CD14-positive monocyte (primary cell): ENCODE measurements around the gene GPC6. TPM values are rescaled to one million over a fixed set of nuclear protein-coding genes. Genes with fewer than 3 reads are reported as not detected.

Experiments
- DNase-seq, 3 donors: peaks; one replicate each; pipeline ENCODE4 v3.0.0-alpha.2; 2011 to 2022
- H2AFZ ChIP-seq: 2 replicates; pipeline ENCODE4 v1.6.0; 2012; ENCODE audit warnings: mild to moderate bottlenecking, low read depth, low read length, inconsistent platforms; ENCODE audit not compliant: insufficient read depth, poor library complexity, severe bottlenecking
- H3K27ac ChIP-seq, 2 donors: 1 replicate in 1 of 2; 2 replicates in 1 of 2; pipeline ENCODE4 v1.5.1; 2012 to 2013; ENCODE audit warnings: low read length in 2 of 2, control low read depth in 1 of 2, inconsistent platforms in 1 of 2, low read depth in 1 of 2, mild to moderate bottlenecking in 1 of 2
- H3K27me3 ChIP-seq, 2 donors: one replicate each; pipeline versions ENCODE4 v1.6.0 to v1.6.1; 2011 to 2013; ENCODE audit warnings: low read length in 2 of 2; ENCODE audit not compliant: control insufficient read depth in 2 of 2, insufficient read depth in 2 of 2
- H3K36me3 ChIP-seq, 2 donors: replicated peaks in 1 of 2; 1 replicate in 1 of 2; 2 replicates in 1 of 2; pipeline versions ENCODE4 v1.5.1 to v1.6.1; 2012 to 2013; ENCODE audit warnings: low read length in 2 of 2, control low read depth in 1 of 2, inconsistent platforms in 1 of 2, mild to moderate bottlenecking in 1 of 2; ENCODE audit not compliant: insufficient read depth in 2 of 2, control insufficient read depth in 1 of 2
- H3K4me1 ChIP-seq, 2 donors: 1 replicate in 1 of 2; 2 replicates in 1 of 2; pipeline versions ENCODE4 v1.5.1 to v1.6.1; 2012 to 2013; ENCODE audit warnings: low read length in 2 of 2, control low read depth in 1 of 2, inconsistent platforms in 1 of 2, mild to moderate bottlenecking in 1 of 2, moderate library complexity in 1 of 2; ENCODE audit not compliant: insufficient read depth in 2 of 2, control insufficient read depth in 1 of 2
- H3K4me2 ChIP-seq: replicated peaks from 2 replicates; pipeline ENCODE3; 2012; ENCODE audit warnings: low read length, moderate library complexity, mild to moderate bottlenecking; ENCODE audit not compliant: poor library complexity, severe bottlenecking; ENCODE audit errors: extremely low read depth
- H3K4me3 ChIP-seq, 3 experiments: fragments of 200-600 bp in 1 of 3; sonication (generic) in 1 of 3; replicated peaks in 1 of 3; 1 replicate in 2 of 3; 2 replicates in 1 of 3; pipeline ENCODE4 v1.5.1; 2011 to 2013; ENCODE audit warnings: low read length in 3 of 3, mild to moderate bottlenecking in 3 of 3, control low read depth in 2 of 3, low read depth in 2 of 3, inconsistent platforms in 1 of 3, moderate library complexity in 1 of 3
- H3K79me2 ChIP-seq: 2 replicates; pipeline ENCODE4 v1.6.0; 2012; ENCODE audit warnings: mild to moderate bottlenecking, control low read depth, inconsistent platforms, low read length, moderate library complexity; ENCODE audit not compliant: insufficient read depth
- H3K9ac ChIP-seq: 2 replicates; pipeline ENCODE4 v1.6.0; 2017; ENCODE audit warnings: low read length, mild to moderate bottlenecking; ENCODE audit not compliant: insufficient read depth, poor library complexity, severe bottlenecking
- H3K9me3 ChIP-seq, 2 donors: replicated peaks in 1 of 2; 1 replicate in 1 of 2; 2 replicates in 1 of 2; pipeline versions ENCODE4 v1.5.1 to v1.6.1; 2012 to 2013; ENCODE audit warnings: low read length in 2 of 2, control low read depth in 1 of 2; ENCODE audit not compliant: control insufficient read depth in 1 of 2, insufficient read depth in 1 of 2
- H4K20me1 ChIP-seq: 2 replicates; pipeline ENCODE4 v1.6.0; 2012; ENCODE audit warnings: mild to moderate bottlenecking, low read length, control low read depth, moderate library complexity; ENCODE audit not compliant: insufficient read depth
- H3K27ac Mint-ChIP-seq, 7 donors: one replicate each; pipeline ENCODE4 v1.8.0; 2020; ENCODE audit warnings: mild to moderate bottlenecking in 7 of 7, mixed read lengths in 7 of 7, moderate library complexity in 6 of 7, inconsistent platforms in 2 of 7
- H3K27me3 Mint-ChIP-seq, 3 donors: one replicate each; pipeline ENCODE4 v1.8.0; 2021 to 2022; ENCODE audit warnings: low read depth in 3 of 3, mild to moderate bottlenecking in 3 of 3, mixed read lengths in 3 of 3, moderate library complexity in 3 of 3, inconsistent platforms in 1 of 3
- H3K36me3 Mint-ChIP-seq, 2 donors: one replicate each; pipeline ENCODE4 v1.8.0; 2020; ENCODE audit warnings: mixed read lengths in 2 of 2, inconsistent platforms in 1 of 2, mild to moderate bottlenecking in 1 of 2
- H3K4me1 Mint-ChIP-seq: one replicate; pipeline ENCODE4 v1.8.0; 2020; ENCODE audit warnings: mild to moderate bottlenecking, mixed read lengths
- H3K4me3 Mint-ChIP-seq, 2 donors: one replicate each; pipeline ENCODE4 v1.8.0; 2020; ENCODE audit warnings: mild to moderate bottlenecking in 2 of 2, mixed read lengths in 2 of 2, moderate library complexity in 1 of 2
- H3K9me3 Mint-ChIP-seq, 7 donors: one replicate each; pipeline ENCODE4 v1.8.0; 2020 to 2022; ENCODE audit warnings: mixed read lengths in 7 of 7, mild to moderate bottlenecking in 6 of 7, moderate library complexity in 6 of 7, inconsistent platforms in 2 of 7
- WGBS: methylation state at CpG from one replicate; pipeline ENCODE4 v1.1.5; 2013; ENCODE audit warnings: missing lambda C conversion rate; ENCODE audit not compliant: insufficient coverage; 5-methylcytosine and 5-hydroxymethylcytosine counted together
- intact Hi-C, 2 donors: fragments of 100-400 bp; cut with micrococcal nuclease; formaldehyde crosslinking; loops; one replicate each; pipeline versions ENCODE4 v1.15.0 to v1.15.1; 2023
- polyA plus RNA-seq, 3 donors: library from polyadenylated mRNA; depleted of rRNA in 1 of 3; unstranded in 2 of 3; stranded (reverse) in 1 of 3; fragments of 300-500 nt in 2 of 3; fragments of >200 nt in 1 of 3; fragmentation: Illumina TruSeq in 2 of 3; gene quantifications; 1 replicate in 2 of 3; 2 replicates in 1 of 3; pipeline ENCODE4 v1.2.3, GENCODE V29; 2012 to 2021
- TF ChIP-seq, protein P1 (sequence below): fragments of 200-600 bp; IDR thresholded peaks from one replicate; pipeline ENCODE4 v1.8.0; 2022; ENCODE audit warnings: antibody characterized with exemption, mild to moderate bottlenecking

GPC6 gene
- polyA plus RNA-seq, 3 donors = not detected

DNA sequence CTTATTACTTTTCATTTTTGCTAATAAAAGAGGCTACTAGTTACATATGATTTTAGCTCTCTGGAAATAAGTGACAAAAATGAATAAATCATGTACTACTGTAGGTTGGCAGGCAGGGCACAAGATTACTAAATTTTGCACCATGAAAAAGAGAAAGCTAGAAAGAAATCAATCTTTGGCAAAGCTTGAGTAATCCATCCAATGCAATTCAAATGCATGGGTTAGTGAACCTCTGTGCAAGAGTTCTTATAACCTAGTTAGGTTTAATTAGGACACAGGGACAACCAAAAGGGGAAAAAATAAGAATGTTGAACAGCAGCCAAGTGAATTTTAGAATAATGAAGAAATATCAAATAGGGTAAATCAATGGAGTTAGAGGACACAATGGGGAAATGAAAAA lies 947.4 kb downstream of the GPC6 start:
- Histone ChIP-seq H3K27me3 (no peaks in the 10 kb centered on the region), H3K36me3 (no peaks in the 10 kb centered on the region), H3K4me3 (no peak overlapping the region), H3K9me3 (no peaks in the 10 kb centered on the region), H3K9ac (no peak overlapping the region), H3K4me1 (peaks cover 19 to 24% of the 10 kb centered on the region in 2 donors), H3K27ac (no peak overlapping the region), H4K20me1 (no peaks in the 10 kb centered on the region), H3K4me2 (no peak overlapping the region), H2AFZ (no peak overlapping the region), H3K79me2 (no peaks in the 10 kb centered on the region)
- TF ChIP-seq, protein P1, sequence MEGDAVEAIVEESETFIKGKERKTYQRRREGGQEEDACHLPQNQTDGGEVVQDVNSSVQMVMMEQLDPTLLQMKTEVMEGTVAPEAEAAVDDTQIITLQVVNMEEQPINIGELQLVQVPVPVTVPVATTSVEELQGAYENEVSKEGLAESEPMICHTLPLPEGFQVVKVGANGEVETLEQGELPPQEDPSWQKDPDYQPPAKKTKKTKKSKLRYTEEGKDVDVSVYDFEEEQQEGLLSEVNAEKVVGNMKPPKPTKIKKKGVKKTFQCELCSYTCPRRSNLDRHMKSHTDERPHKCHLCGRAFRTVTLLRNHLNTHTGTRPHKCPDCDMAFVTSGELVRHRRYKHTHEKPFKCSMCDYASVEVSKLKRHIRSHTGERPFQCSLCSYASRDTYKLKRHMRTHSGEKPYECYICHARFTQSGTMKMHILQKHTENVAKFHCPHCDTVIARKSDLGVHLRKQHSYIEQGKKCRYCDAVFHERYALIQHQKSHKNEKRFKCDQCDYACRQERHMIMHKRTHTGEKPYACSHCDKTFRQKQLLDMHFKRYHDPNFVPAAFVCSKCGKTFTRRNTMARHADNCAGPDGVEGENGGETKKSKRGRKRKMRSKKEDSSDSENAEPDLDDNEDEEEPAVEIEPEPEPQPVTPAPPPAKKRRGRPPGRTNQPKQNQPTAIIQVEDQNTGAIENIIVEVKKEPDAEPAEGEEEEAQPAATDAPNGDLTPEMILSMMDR = no peak
- no peak for DNase-seq
- Mint-ChIP-seq H3K27me3 (no peaks in the 10 kb centered on the region), H3K4me1 (peaks cover 36% of the 10 kb centered on the region), H3K4me3 (no peak overlapping the region), H3K36me3 (no peaks in the 10 kb centered on the region), H3K9me3 (peaks cover 0 to 2% (median 0%) of the 10 kb centered on the region in 7 donors), H3K27ac (no peak overlapping the region)
- intact Hi-C loops = no loop called here

GRCh38 chr13:94175076-94175475 lies 948.5 kb downstream of the GPC6 start:
- no peak overlapping the region for H3K27ac Mint-ChIP-seq
- no peaks in the 10 kb centered on the region for H3K27me3 Mint-ChIP-seq
- Histone ChIP-seq H3K79me2 (no peaks in the 10 kb centered on the region), H4K20me1 (no peaks in the 10 kb centered on the region), H2AFZ (no peak overlapping the region), H3K27me3 (no peaks in the 10 kb centered on the region), H3K4me1 (peaks cover 11 to 13% of the 10 kb centered on the region in 2 donors), H3K27ac (no peak overlapping the region), H3K9ac (no peak overlapping the region), H3K36me3 (no peaks in the 10 kb centered on the region), H3K4me2 (no peak overlapping the region), H3K4me3 (no peak overlapping the region), H3K9me3 (no peaks in the 10 kb centered on the region)
- peaks cover 0 to 2% (median 0%) of the 10 kb centered on the region in 7 donors for H3K9me3 Mint-ChIP-seq
- DNase-seq = no peak
- TF ChIP-seq, protein P1 = no peak
- H3K36me3 Mint-ChIP-seq = no peaks in the 10 kb centered on the region
- WGBS = no CpG with 5 or more reads among the region's 1 CpG
- intact Hi-C loops = no loop called here
- peaks cover 27% of the 10 kb centered on the region for H3K4me1 Mint-ChIP-seq
- no peak overlapping the region for H3K4me3 Mint-ChIP-seq
